Measurements from ENCODE around the gene GNG3.
"Not testable (repeated sequence)": the region's sequence is repeated elsewhere in the genome, so short reads cannot be mapped to it uniquely, and the experiment has no call there.

Gene GNG3

GRCh38 chr11:62707277-62707861 is at the start of gene GNG3, which contains the start of gene BSCL2:
Gene GNG3, plus strand, starts transcription at chr11:62707676. Its CDS starts 620 bp downstream, at chr11:62708296.
Gene BSCL2, minus strand, starts transcription at chr11:62707424. Its CDS starts 229 bp downstream, at chr11:62707195.
- DNase-seq: no peak

GRCh38 chr11:62664405-62665074 is 42.9 kb upstream of the GNG3 start:
- DNase-seq: peak; percentile 67

GRCh38 chr11:62665075-62665598 is 42.3 kb upstream of the GNG3 start, which contains the start of the genes C11orf98 and CSKMT:
Gene C11orf98, minus strand, starts transcription at chr11:62665210. Its CDS starts 41 bp downstream, at chr11:62665169.
Gene CSKMT, plus strand, starts transcription at chr11:62665312. Its CDS starts 568 bp downstream, at chr11:62665880.
- DNase-seq: peak; percentile 98

GRCh38 chr11:62665599-62666258 is 41.7 kb upstream of the GNG3 start:
- peak; percentile 66 for DNase-seq

DNA sequence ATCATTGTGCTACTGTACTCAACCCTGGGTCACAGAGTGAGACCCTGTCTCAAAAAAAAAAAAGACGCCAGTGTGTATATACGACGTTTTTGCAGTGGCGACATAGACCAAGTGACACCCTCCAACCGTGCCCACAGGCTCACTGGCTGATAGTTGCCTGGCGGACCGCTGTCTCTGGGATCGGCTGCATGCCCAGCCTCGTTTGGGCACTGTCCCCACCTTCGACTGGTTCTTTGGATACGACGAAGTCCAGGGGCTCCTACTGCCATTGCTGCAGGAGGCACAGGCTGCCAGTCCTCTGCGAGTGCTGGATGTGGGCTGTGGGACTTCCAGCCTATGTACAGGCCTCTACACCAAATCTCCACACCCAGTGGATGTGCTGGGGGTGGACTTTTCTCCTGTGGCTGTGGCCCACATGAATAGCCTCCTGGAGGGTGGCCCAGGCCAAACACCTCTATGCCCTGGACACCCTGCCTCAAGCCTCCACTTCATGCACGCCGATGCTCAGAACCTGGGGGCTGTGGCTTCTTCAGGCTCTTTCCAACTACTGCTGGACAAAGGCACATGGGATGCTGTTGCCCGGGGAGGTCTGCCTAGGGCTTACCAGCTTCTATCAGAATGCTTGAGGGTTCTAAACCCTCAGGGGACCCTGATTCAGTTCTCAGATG is 41.1 kb upstream of the GNG3 start:
- peak; percentile 39 for DNase-seq

DNA sequence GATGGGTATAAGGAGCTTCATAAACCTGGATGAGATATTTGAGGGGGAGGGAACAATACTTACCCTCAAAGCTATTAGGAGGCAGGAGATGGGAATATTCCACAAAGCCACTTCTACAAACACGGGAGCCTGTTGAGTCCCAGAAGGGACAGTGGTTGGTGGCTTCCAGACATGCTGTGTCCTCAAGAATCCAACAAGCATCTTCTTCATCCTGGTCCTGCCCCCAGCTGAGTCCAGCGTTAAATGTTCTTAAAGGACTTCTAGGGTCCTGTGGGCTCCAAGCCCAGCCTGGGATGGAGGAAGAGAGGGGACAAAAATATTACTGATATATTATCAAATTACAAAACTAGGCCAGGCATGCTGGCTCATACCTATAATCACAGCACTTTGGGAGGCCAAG is 40.0 kb upstream of the GNG3 start:
- no peak for DNase-seq

- no peak for DNase-seq
These were observed 37.9 kb upstream of the GNG3 start for GRCh38 chr11:62669420-62670161.

DNA sequence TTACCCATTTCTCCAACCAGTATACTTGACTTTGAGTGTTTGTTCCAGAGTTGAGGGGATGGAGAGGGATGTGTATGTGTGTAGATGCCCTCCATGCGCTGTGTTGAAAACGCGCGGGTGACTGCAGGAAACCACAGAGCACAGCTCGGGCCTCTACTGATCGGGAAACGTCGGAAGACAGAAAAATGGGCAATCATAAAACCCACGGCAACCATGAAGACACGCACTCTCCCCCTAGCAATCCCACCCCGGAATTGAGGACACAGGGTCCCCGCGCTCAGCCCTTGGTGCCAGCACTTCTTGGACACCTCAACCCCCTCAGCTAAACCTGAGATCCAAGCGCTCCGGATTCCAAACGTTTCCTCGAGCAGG is 36.3 kb upstream of the GNG3 start:
- no peak for DNase-seq

GRCh38 chr11:62671608-62672389 is 35.7 kb upstream of the GNG3 start, which contains the start of the genes LBHD1 and UQCC3:
Gene LBHD1, minus strand, starts transcription at chr11:62672267. Its CDS starts 2,236 bp downstream, at chr11:62670031.
Gene UQCC3, plus strand, starts transcription at chr11:62671673. Its CDS starts 73 bp downstream, at chr11:62671746.
- DNase-seq: peak; percentile 97

DNA sequence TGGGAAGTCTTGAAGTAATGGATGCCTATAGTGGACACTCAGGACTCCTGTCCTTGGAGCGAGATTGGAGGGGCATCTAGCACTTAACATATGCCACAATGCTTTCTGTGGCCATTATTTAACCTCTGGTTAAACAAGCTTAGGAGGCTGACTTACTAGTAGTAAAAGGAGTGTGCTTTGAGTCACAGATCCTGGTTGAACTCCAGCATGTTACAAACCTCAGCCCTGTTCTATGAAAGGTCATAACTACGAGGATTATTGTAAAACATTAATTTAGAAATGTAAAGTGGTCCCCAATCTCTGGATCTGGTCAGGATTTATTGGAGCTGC is 34.3 kb upstream of the GNG3 start:
- DNase-seq: no peak

DNA sequence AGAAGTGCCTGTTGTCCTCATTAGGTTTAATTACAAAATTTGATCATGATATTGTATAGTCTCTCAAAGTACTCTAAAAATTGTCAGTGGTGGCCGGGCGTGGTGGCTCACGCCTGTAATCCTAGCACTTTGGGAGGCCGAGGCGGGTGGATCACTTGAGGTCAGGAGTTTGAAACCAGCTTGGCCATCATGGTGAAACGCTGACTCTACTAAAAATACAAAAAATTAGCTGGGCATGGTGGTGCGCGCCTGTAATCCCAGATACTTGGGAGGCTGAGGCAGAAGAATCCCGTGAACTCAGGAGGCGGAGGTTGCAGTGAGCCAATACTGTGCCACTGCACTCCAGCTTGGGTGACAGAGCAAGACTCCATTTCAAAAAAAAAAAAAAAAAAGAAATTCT is 32.1 kb upstream of the GNG3 start:
- DNase-seq: not testable (repeated sequence)

GRCh38 chr11:62676698-62677097 is 30.8 kb upstream of the GNG3 start:
- DNase-seq: no peak

DNA sequence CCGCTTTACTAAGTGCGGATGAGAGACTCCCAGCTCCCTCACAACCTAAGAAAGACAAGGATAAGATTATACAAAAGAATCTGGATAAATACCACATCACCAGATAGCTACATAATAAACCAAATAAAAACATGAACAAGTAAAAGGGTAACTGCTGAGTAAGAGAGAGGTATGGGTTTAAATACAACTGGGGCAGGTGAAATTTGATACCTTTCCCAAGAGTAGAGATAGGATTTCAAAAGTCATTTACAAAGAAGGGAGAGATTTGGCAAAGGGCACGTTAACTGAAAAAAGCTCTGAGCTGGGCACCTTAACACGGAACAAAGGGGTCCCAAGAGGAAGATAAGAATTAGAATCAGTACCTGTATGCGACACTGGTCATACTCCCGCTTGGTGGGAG is 30.3 kb upstream of the GNG3 start:
- DNase-seq: no peak

GRCh38 chr11:62677714-62678113 is 29.8 kb upstream of the GNG3 start:
- DNase-seq: no peak

DNA sequence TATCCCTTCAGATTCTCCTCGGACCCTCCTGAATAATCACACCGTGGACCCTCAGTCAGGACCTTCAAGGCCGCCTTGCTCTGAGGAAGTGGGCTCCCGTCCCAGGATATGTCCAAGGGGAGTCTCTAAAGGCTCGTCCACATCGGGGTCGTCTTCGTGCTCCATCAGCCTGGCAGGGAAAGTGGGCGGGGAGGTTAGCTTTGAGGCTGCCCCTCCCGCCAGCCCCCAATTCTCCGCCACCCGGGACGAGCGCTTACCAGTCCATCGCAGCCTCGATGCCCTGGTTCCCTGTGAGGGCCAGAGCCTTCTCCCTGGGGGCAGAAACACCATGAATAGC is 29.1 kb upstream of the GNG3 start:
- DNase-seq: no peak

DNA sequence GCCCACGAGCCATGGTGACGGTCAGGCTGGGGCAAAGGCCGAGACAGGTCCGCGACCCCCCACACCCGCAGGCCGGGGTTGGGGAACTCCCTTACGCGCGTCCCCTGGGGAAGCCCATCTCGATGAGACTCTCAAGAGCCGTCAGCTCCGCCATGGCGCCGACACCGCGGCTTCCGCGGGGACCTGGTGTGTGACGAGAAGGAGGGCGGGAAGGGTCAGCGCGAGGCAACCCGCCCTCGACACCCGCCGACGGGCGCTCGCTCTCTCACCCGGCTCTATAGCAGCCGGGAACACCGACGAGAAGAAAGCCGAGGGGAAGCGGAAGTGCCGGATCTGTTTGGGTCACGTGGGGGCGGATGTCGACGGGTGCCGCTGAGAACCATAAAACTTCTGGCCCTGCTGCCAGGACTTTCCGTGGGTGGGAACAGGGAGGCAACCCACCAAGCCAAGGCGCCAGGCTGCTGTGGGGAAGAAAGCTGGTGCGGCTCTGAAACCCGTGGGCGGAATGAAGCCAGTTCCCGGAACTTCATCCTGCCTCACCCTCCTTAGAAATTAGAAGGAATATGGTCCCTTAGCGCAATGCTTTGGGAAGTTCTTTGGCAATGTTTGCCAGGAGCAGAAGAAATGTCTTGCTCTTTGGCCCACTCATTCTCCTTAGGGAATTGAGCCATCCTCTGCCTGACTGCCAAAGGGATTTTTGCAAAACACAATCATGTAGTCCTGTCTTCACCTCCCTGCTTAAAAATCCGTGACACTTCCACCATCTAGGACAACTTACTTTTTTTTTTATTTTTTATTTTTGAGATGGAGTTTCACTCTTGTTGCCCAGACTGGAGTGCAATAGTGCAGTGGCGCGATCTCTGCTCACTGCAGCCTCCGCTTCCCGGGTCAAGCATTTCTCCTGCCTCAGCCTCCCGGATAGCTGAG is 28.4 kb upstream of the GNG3 start, which contains the start of gene UBXN1:
TSS of gene UBXN1 (minus strand) at position 304 of the 927 bp plus-strand sequence. CDS start at position 154, 150 bp downstream.
- peak; percentile 89 for DNase-seq

- DNase-seq: peak; percentile 71
These were observed 26.6 kb upstream of the GNG3 start for GRCh38 chr11:62680825-62681240.

- DNase-seq: no peak
These were observed 25.0 kb upstream of the GNG3 start for GRCh38 chr11:62682518-62682917.

- no peak for DNase-seq
These were observed 19.7 kb upstream of the GNG3 start for GRCh38 chr11:62687508-62688396.
